G401.6 (cell line): Measurements from ENCODE around the gene CWC27.
A peak's percentile ranks its signal among the peaks of the same experiment; 100 is the strongest.
"Not testable (repeated sequence)": the region's sequence is repeated elsewhere in the genome, so short reads cannot be mapped to it uniquely, and the experiment has no call there.

Experiments used
- FAIRE-seq: peaks from 2 replicates; lab custom pipeline; 2012; peaks lifted over from hg19 to GRCh38; lab: Jason Lieb, UNC

Gene CWC27

GRCh38 chr5:64838803-64839202 is 70.1 kb downstream of the CWC27 start:
- FAIRE-seq: no peak

GRCh38 chr5:64839936-64840335 is 71.2 kb downstream of the CWC27 start:
- no peak for FAIRE-seq

DNA sequence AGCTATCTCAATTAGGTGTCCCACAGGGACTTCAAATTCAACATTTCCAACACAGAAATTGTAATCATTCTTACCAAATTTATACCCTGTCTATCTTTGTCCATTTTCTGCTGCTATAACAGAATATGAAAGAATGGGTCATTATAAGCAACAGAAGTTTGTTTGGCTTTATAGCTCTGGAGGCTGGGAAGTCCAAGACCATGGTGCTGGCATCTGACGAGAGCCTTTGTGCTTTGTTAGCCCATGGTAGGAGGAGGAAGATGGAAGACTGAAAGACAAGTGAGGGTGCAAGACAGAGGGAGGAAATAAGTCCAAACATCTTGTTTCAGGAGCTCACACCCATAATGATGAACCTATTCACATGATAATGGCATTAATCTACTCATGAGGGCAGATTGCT is 72.2 kb downstream of the CWC27 start:
- no peak for FAIRE-seq

- no peak for FAIRE-seq
Observed at GRCh38 chr5:64853777-64854176, 85.0 kb downstream of the CWC27 start.

GRCh38 chr5:64854855-64855254 is 86.1 kb downstream of the CWC27 start:
- FAIRE-seq: no peak

- FAIRE-seq: peak; percentile 40
Observed at GRCh38 chr5:64859881-64860280, 91.2 kb downstream of the CWC27 start.

DNA sequence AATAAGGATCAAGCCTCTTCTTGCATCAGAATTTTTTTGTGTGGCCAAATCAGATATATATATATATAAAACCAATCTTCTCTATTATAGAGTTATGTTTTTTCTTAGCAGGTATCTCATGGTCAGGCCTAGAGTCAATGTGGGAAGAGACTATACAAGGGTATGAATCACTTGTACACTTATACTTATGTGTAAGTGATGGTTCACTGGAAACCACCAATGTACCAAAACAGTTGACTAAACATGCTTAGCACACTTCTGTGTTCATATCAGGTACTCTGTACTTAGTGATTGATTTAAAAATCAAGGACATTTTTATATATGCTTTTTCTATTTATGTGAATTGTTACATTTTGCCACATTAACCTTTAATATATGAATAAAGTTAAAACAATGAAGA is 92.6 kb downstream of the CWC27 start:
- no peak for FAIRE-seq

DNA sequence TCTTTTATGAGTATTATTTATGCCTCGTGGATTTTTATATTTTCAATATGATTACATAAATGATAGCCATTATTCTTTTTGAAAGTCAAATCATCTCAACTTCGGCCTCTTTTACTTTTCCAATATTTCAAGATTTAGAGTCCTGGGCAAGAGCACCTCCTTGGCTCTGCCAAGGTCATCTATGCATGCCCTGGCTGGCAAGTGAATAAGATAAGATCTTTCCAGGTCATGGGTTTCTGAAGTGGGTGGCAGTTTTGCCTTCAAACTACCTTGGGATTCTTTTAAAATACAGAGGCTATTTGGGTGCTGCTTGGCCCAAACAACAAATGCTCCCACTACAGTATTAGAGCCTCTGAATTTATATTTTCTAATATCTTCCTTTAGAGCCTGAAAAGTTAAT is 95.4 kb downstream of the CWC27 start:
- no peak for FAIRE-seq

GRCh38 chr5:64865662-64866061 is 96.9 kb downstream of the CWC27 start:
- FAIRE-seq: no peak

- FAIRE-seq: no peak
Observed at GRCh38 chr5:64869419-64869818, 100.7 kb downstream of the CWC27 start.

DNA sequence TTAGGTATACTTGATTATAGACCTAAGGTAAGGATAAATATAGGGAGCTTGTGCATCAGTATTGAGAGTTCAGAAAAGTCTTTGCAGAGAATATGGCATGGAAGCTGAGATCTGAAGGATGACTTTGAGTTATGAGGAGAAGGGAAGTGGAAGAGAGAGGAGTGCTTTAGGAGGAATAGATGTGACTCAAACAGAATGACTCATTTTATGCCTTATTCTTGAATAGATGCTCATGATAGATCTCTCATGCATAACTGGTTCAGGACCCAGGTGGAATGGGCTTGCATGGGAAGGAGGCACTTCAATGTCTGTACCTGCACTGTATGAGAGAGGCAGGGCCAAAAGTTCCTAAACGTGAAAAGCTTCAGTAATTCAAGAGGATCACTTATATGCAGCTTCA is 103.3 kb downstream of the CWC27 start:
- FAIRE-seq: no peak

GRCh38 chr5:64873441-64873840 is 104.7 kb downstream of the CWC27 start:
- peak; percentile 66 for FAIRE-seq

DNA sequence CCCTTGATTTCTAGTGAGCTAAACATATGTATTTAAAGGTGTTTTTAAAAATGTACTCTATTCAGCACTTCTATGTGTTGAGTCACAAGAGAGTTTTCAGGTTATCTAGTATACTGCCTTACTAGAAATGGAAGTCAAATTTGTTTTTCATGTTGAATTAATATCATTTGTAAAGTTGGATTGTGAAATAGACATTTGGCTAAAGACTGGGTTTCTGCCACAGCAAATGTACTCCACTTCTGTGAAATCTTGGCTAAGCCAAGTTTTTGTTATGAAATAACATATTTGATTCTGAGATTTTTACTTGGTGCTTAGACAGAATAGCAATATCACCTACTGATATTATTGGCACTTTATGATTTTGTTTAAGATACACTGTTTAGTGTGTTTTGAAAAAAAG is 106.0 kb downstream of the CWC27 start:
- FAIRE-seq: no peak

DNA sequence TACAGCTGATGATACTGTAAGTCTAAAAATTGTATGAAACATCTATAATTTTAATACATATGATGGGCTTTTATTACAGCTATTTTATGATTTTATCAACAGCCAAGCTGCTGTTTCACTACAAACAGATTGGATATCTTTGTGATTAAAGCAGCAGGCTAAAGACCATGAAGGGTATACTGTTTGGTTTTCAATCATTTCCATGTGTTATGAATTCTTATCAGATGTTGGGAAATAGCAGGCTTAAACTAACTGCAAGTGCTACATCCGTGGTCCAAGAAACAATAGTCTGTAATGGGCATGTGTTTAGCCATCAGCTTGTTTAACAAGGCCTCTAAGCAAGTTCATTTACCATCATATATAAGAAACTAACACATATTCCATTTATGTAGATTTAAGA is 107.5 kb downstream of the CWC27 start:
- FAIRE-seq: no peak

DNA sequence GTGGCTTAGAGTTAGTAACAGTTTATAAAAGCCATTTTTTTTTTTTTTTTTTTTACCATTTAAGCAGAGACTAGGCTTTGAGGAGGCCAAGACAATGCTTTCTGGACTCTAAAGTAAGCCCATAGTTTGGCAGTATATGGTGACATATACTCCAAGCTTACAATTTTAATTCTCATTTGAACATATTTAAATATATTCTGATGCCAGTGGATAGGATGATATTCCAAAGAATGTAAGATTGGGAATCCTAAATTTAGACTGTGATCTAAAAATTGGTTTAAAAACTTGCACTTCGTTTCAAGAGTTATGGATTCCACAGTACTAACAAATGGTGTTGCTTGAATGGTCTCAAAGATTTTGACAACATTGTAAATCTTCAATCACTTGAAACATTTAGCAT is 112.1 kb downstream of the CWC27 start:
- no peak for FAIRE-seq

- no peak for FAIRE-seq
Observed at GRCh38 chr5:64883912-64884311, 115.2 kb downstream of the CWC27 start.

GRCh38 chr5:64884541-64884940 is 115.8 kb downstream of the CWC27 start:
- no peak for FAIRE-seq

DNA sequence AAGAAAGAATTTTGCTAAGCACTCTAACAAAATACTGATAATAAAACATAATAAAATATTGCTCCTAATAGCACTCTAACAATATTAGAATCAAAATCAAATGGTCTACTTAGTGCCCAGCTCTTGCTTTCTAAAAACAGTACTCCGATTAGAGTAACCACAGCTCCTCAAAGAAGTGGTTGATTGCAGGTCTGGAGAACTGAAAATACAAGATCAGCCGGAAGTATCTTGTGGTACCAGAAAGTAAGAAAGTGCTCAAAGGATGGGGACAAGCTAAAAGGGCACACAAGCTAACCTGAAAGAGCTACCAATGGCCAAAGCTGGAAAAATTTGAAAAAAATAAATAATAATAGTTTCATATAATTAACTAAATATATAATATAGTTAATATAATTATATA is 119.2 kb downstream of the CWC27 start:
- FAIRE-seq: no peak

- peak; percentile 6 for FAIRE-seq
Observed at GRCh38 chr5:64895748-64896147, 127.0 kb downstream of the CWC27 start.

DNA sequence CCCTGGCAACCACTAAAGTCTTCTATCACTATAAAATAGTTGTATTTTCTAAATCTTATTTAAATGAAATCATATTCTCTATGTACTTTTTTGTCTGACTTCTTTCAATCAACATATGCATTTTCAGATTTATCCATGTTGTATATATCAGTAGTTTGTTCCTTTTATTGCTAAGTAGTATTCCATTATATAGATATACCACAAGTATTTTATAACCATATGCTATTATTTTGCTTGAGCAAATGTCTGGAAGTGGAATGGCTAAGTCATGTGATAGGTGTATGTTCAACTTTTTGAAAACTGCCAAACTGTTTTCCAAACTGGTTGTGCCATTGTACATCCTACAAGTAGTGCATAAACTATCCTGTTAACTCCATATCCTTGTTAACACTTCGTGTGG is 131.1 kb downstream of the CWC27 start:
- no peak for FAIRE-seq

DNA sequence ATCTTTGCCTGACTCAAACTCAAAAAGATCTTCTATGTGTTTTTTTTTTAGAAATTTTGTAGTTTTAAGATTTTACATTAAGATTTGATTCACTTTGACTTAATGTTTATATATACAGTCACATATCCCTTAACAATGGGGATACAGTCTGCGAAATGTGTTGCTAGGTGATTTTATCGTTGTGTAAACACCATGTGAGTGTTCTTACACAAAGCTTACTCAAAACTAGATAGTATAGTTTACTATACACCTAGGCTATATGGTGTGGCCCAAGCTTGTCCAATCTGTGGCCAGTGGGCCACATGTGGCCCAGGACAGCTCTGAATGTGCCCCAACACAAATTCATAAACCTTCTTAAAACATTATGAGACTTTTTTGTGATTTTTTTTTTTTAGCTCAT is 131.9 kb downstream of the CWC27 start:
- no peak for FAIRE-seq

DNA sequence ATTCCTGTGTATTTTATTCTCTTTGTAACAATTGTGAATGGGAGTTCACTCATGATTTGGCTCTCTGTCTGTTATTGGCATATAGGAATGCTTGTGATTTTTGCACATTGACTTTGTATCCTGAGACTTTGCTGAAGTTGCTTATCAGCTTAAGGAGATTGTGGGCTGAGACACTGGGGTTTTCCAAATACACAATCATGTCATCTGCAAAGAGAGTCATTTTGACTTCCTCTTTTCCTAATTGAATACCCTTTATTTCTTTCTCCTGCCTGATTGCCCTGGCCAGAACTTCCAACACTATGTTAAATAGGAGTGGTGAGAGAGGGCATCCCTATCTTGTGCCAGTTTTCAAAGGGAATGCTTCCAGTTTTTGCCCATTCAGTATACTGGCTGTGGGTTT is 138.7 kb downstream of the CWC27 start:
- FAIRE-seq: not testable (repeated sequence)

GRCh38 chr5:64914396-64914795 is 145.7 kb downstream of the CWC27 start:
- no peak for FAIRE-seq

DNA sequence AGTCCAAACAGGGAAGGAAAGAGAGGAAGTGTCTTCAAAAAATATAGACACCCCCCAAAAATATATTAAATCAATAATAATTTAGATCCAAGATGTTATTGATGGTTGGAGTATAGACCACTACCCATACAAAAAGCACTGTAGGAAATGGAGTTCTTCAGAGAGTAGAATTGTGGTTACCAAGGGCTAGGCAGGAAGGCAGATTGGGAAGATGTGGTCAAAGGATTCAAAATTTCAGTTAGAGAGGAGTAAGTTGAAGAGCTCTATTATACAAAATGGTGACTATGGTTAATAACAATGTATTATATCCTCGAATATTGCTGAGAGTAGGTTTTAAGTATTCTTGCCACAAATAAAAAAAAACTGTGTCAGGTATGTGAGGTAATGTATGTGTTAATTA is 149.4 kb downstream of the CWC27 start:
- no peak for FAIRE-seq

- FAIRE-seq: no peak
Observed at GRCh38 chr5:64921386-64921785, 152.7 kb downstream of the CWC27 start.
